Esophagus muscularis mucosa (tissue), 4 donors: ENCODE results near the gene AGBL5. TPM values are rescaled to one million over a fixed set of nuclear protein-coding genes. Genes with fewer than 3 reads are reported as not detected.
A peak's percentile ranks its signal among the peaks of the same experiment; 100 is the strongest.

ENCODE experiments used
- DNase-seq: peaks from one replicate; pipeline ENCODE4 v3.0.0-alpha.2; 2017; ENCODE audit errors: extremely low spot score
- H3K27ac ChIP-seq, 4 donors: fragments of 200-600 bp; sonication (generic); replicated peaks in 1 of 4; 1 replicate in 3 of 4; 2 replicates in 1 of 4; pipeline ENCODE4 v1.5.1; 2016 to 2019; ENCODE audit warnings: mild to moderate bottlenecking in 1 of 4
- H3K27me3 ChIP-seq, 4 donors: fragments of 200-600 bp; sonication (generic); one replicate each; pipeline versions ENCODE4 v1.5.1 to v1.6.0; 2016 to 2019
- H3K36me3 ChIP-seq, 4 donors: fragments of 200-600 bp; sonication (generic); one replicate each; pipeline ENCODE4 v1.5.1; 2016 to 2019
- H3K4me1 ChIP-seq, 4 donors: fragments of 200-600 bp; sonication (generic); one replicate each; pipeline ENCODE4 v1.5.1; 2016 to 2019
- H3K4me3 ChIP-seq, 4 donors: fragments of 200-600 bp; sonication (generic); 1 replicate in 2 of 4; 2 replicates in 2 of 4; pipeline ENCODE4 v1.5.1; 2016 to 2019; ENCODE audit warnings: mild to moderate bottlenecking in 4 of 4, moderate library complexity in 1 of 4
- H3K9me3 ChIP-seq, 4 donors: fragments of 200-600 bp; sonication (generic); 1 replicate in 3 of 4; 2 replicates in 1 of 4; pipeline ENCODE4 v1.5.1; 2016 to 2019
- CTCF ChIP-seq, 3 experiments: fragments of 200-600 bp in 2 of 3; fragments of 450-650 bp in 1 of 3; sonication (generic) in 2 of 3; IDR thresholded peaks; one replicate each; pipeline ENCODE4 v1.5.1; 2017 to 2019; ENCODE audit warnings: antibody characterized with exemption in 3 of 3, mild to moderate bottlenecking in 2 of 3, moderate library complexity in 1 of 3
- EP300 ChIP-seq: sonication (generic); formaldehyde crosslinking; IDR thresholded peaks from one replicate; pipeline ENCODE4 v1.6.1; 2017; ENCODE audit warnings: antibody characterized with exemption
- POLR2A ChIP-seq: fragments of 450-650 bp; IDR thresholded peaks from one replicate; pipeline ENCODE4 v1.6.1; 2017; ENCODE audit warnings: antibody characterized with exemption, moderate library complexity, mild to moderate bottlenecking, low read depth
- POLR2AphosphoS5 ChIP-seq, 2 donors: sonication (generic); formaldehyde crosslinking; IDR thresholded peaks; one replicate each; pipeline ENCODE4 v1.6.1; 2017; ENCODE audit warnings: antibody characterized with exemption in 2 of 2
- WGBS: methylation state at CpG from one replicate; pipeline ENCODE4 v1.1.5; 2018; 5-methylcytosine and 5-hydroxymethylcytosine counted together
- intact Hi-C: fragments of 100-400 bp; cut with DNase I; formaldehyde crosslinking; loops from one replicate; pipeline ENCODE4 v1.15.1; 2023
- total RNA-seq, 4 donors: library from RNA; depleted of rRNA; stranded (reverse); fragments of >200 nt; gene quantifications; one replicate each; pipeline versions ENCODE4 v1.1.0 to v1.2.1, GENCODE V29; 2016

The AGBL5 gene
- total RNA-seq, 4 donors from 2014 or later = 19.5 to 29.2 (median 24.1) TPM

GRCh38 chr2:27095745-27096651, 44.5 kb downstream of the AGBL5 start:
- Histone ChIP-seq H3K9me3 (no peaks in the 10 kb centered on the region), H3K36me3 (peaks cover 0 to 18% (median 6%) of the 10 kb centered on the region in 4 donors), H3K4me1 (peaks cover 11 to 13% (median 12%) of the 10 kb centered on the region in 4 donors), H3K4me3 (peak overlapping the region; percentile 42 to 57 (median 46)), H3K27me3 (no peaks in the 10 kb centered on the region), H3K27ac (no peak overlapping the region)
- intact Hi-C loops = loop anchor here (5.0 kb wide), 1 partner anchor 96 kb away; no protein-coding TSS in a partner anchor
- 26% methylated on average over 17 of the region's 18 CpGs for WGBS
- TF ChIP-seq EP300 (no peak), POLR2AphosphoS5 (IDR thresholded peaks at IDR 0.05) (peak in 1 of 2 donors; percentile 67), POLR2A (no peak), CTCF (IDR thresholded peaks at IDR 0.05) (no peak)
- DNase-seq = no peak

GRCh38 chr2:27096748-27097297, 45.4 kb downstream of the AGBL5 start:
- Histone ChIP-seq H3K4me1 (peaks cover 11 to 13% (median 12%) of the 10 kb centered on the region in 4 donors), H3K27ac (no peak overlapping the region), H3K9me3 (no peaks in the 10 kb centered on the region), H3K36me3 (peaks cover 0 to 18% (median 6%) of the 10 kb centered on the region in 4 donors), H3K4me3 (no peak overlapping the region), H3K27me3 (no peaks in the 10 kb centered on the region)
- no peak for DNase-seq
- intact Hi-C loops = loop anchor here (5.0 kb wide), 1 partner anchor 95 kb away; no protein-coding TSS in a partner anchor
- TF ChIP-seq POLR2AphosphoS5 (IDR thresholded peaks at IDR 0.05) = no peak
- 68% methylated on average over 3 of the region's 3 CpGs for WGBS

- intact Hi-C loops = loop anchor here (5.0 kb wide), 1 partner anchor 95 kb away; no protein-coding TSS in a partner anchor
- Histone ChIP-seq H3K4me1 (peaks cover 11 to 13% (median 12%) of the 10 kb centered on the region in 4 donors), H3K9me3 (no peaks in the 10 kb centered on the region), H3K4me3 (no peak overlapping the region), H3K36me3 (peaks cover 0 to 15% (median 6%) of the 10 kb centered on the region in 4 donors), H3K27me3 (no peaks in the 10 kb centered on the region), H3K27ac (no peak overlapping the region)
- TF ChIP-seq POLR2A (no peak), EP300 (no peak), CTCF (IDR thresholded peaks at IDR 0.05) (no peak), POLR2AphosphoS5 (IDR thresholded peaks at IDR 0.05) (no peak)
- WGBS = 87% methylated on average over 13 of the region's 14 CpGs
- DNase-seq = no peak
Measured at GRCh38 chr2:27097341-27097740, 45.9 kb downstream of the AGBL5 start.

- no peaks in the 10 kb centered on the region for H3K9me3 ChIP-seq
- peaks cover 0 to 7% (median 0%) of the 10 kb centered on the region in 4 donors for H3K27me3 ChIP-seq
- TF ChIP-seq POLR2A (no peak), EP300 (no peak), CTCF (IDR thresholded peaks at IDR 0.05) (no peak), POLR2AphosphoS5 (IDR thresholded peaks at IDR 0.05) (no peak)
- 93% methylated on average over 10 of the region's 19 CpGs for WGBS
- H3K4me1 ChIP-seq = peaks cover 11 to 13% (median 12%) of the 10 kb centered on the region in 4 donors
- H3K4me3 ChIP-seq = no peak overlapping the region
- H3K36me3 ChIP-seq = peaks cover 0 to 12% (median 5%) of the 10 kb centered on the region in 4 donors
- no peak overlapping the region for H3K27ac ChIP-seq
- intact Hi-C loops = loop anchor here (2.0 to 5.0 kb wide), 2 partner anchors 93 to 181 kb away; no protein-coding TSS in a partner anchor
- no peak for DNase-seq
Measured at GRCh38 chr2:27099334-27099955, 48.0 kb downstream of the AGBL5 start.
